Right kidney (tissue), 1 donor: ENCODE results near the gene OSBPL1A.

Source experiments
- DNase-seq: peaks from one replicate; pipeline ENCODE4 v3.0.0-alpha.2; 2016

The OSBPL1A gene

GRCh38 chr18:24342347-24342746 lies 55.3 kb downstream of the OSBPL1A start:
- no peak for DNase-seq

- no peak for DNase-seq
Observed at GRCh38 chr18:24341361-24341760, 56.3 kb downstream of the OSBPL1A start.

GRCh38 chr18:24333084-24333483 lies 64.5 kb downstream of the OSBPL1A start:
- no peak for DNase-seq

GRCh38 chr18:24326211-24326610 lies 71.4 kb downstream of the OSBPL1A start:
- DNase-seq: no peak

GRCh38 chr18:24322584-24323136 lies 75.0 kb downstream of the OSBPL1A start:
- DNase-seq: no peak

- DNase-seq: no peak
Observed at GRCh38 chr18:24321071-24321470, 76.6 kb downstream of the OSBPL1A start.

GRCh38 chr18:24319757-24320156 lies 77.9 kb downstream of the OSBPL1A start:
- DNase-seq: no peak

GRCh38 chr18:24317370-24317769 lies 80.3 kb downstream of the OSBPL1A start:
- no peak for DNase-seq

GRCh38 chr18:24315170-24315569 lies 82.5 kb downstream of the OSBPL1A start:
- DNase-seq: no peak

- DNase-seq: no peak
Observed at GRCh38 chr18:24306201-24306600, 91.4 kb downstream of the OSBPL1A start.

- DNase-seq: no peak
Observed at GRCh38 chr18:24300703-24301102, 96.9 kb downstream of the OSBPL1A start.

- no peak for DNase-seq
Observed at GRCh38 chr18:24296276-24296675, 101.3 kb downstream of the OSBPL1A start.

- DNase-seq: no peak
Observed at GRCh38 chr18:24293254-24293653, 104.4 kb downstream of the OSBPL1A start.

- no peak for DNase-seq
Observed at GRCh38 chr18:24278591-24278990, 119.0 kb downstream of the OSBPL1A start.

- DNase-seq: no peak
Observed at GRCh38 chr18:24277516-24278195, 120.0 kb downstream of the OSBPL1A start.

GRCh38 chr18:24276994-24277393 lies 120.6 kb downstream of the OSBPL1A start:
- no peak for DNase-seq

- no peak for DNase-seq
Observed at GRCh38 chr18:24274837-24275236, 122.8 kb downstream of the OSBPL1A start.

- DNase-seq: no peak
Observed at GRCh38 chr18:24273596-24273995, 124.0 kb downstream of the OSBPL1A start.

GRCh38 chr18:24272229-24272525 lies 125.4 kb downstream of the OSBPL1A start:
- DNase-seq: no peak

GRCh38 chr18:24271381-24272228 lies 126.0 kb downstream of the OSBPL1A start:
- DNase-seq: peak; percentile 98

GRCh38 chr18:24270937-24271380 lies 126.7 kb downstream of the OSBPL1A start:
- DNase-seq: no peak

GRCh38 chr18:24270358-24270936 lies 127.2 kb downstream of the OSBPL1A start:
- no peak for DNase-seq
